Epidermal melanocyte (primary cell): ENCODE measurements around the gene PKD2L1.
"Not testable (repeated sequence)": the region's sequence is repeated elsewhere in the genome, so short reads cannot be mapped to it uniquely, and the experiment has no call there.

Source experiments
- DNase-seq: peaks from one replicate; pipeline ENCODE4 v3.0.0; 2011; ENCODE audit warnings: low spot score; ENCODE audit not compliant: insufficient read length

Gene PKD2L1

DNA sequence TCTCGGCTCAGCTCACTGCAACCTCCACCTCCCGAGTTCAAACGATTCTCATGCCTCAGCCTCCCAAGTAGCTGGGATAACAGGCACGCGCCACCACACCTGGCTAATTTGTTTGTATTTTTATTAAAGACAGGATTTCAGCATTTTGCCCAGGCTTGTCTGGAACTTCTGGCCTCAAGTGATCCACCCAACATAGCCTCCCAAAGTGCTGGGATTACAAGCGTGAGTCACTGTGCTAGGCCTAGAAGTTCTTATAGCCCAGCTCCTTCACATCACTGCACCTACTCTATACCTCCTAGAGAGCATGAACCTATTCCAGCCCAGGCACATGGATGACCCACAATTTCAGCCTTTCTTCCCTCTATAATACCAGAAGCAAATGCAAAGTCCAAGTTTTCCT lies 42.3 kb downstream of the PKD2L1 start:
- DNase-seq = no peak

DNA sequence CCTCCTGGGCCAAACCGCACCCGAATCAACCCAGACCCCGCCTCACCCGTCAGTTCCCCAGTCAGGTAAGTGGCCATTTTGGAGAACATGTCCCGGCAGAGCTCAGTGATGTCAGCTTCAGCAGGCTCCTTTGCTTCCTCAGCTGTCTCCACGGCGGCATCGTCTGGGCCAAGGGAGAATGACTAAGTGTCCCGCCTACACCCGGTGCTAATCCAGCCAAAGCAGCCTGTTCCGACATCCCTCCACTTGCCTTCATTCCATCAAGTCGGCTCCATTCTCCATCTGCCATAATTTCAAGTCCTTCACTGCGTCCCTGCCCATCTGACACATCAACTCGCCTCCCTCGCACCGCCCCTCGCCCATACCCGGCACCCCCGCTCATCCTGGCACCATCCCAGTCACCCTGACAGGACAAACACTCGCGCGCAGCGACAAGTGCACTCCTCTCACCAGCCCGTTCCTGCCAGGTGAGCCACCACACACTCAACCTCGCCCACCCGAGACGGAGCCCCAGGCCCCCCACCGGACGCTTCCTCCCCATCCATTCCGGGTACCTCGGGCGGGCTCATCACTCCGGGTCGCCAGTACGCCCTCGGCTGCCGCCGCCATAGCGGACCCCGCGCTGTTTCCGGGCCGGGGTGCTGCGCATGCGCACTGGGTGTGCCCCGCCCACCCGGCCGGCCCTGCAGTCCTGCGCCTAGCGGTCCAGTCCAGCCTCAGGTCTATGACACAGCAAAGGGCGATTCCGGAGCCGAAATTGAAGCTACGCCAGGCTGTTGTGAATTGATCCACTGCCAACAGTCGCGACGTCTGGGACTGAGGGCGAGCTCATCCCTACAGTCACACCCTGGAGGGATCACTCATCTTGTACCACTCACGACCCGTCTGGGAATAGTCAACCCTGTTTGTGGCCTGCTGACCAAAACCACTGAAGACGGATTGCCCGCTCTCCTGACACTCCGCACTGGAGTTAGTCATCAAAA lies 43.7 kb downstream of the PKD2L1 start, which contains the start of gene BLOC1S2:
Gene BLOC1S2 (minus strand): TSS at position 630 of the 983 bp plus-strand sequence. CDS start 21 bp downstream, at position 609.
- peak; percentile 98 for DNase-seq

DNA sequence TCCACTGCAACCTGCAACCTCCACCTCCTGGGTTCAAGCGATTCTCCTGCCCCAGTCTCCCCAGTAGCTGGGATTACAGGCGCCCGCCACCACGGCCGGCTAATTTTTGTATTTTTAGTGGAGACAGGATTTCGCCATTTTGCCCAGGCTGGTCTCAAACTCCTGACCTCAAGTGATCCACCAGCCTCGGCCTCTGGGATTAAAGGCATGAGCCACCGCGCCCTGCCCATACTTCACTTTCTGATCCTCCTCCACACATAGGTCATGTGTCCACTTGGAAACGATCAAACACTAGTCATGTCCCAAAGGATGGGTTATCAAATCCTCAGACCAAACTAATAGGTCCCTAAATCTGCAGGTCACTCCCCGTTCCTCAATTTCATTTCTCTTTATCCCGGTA lies 44.7 kb downstream of the PKD2L1 start:
- not testable (repeated sequence) for DNase-seq

DNA sequence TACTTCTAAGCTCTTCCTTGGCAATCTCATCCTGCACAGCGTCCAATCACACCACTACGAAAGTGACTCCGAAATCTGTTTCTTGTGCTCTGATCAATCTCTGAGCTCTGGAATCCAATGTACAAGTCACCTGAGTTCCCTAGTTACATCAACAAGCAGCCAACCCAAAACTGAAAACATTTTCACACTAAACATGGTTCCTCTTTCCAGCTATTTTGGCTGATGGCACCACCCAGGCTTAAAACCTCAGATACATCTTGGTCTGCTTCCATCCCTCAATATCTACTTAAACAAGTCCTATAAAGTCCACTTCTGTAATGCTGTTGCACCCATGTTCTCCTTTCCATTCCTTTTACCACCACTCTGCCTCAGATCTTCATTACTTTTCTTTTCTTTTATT lies 47.1 kb downstream of the PKD2L1 start:
- DNase-seq = no peak

DNA sequence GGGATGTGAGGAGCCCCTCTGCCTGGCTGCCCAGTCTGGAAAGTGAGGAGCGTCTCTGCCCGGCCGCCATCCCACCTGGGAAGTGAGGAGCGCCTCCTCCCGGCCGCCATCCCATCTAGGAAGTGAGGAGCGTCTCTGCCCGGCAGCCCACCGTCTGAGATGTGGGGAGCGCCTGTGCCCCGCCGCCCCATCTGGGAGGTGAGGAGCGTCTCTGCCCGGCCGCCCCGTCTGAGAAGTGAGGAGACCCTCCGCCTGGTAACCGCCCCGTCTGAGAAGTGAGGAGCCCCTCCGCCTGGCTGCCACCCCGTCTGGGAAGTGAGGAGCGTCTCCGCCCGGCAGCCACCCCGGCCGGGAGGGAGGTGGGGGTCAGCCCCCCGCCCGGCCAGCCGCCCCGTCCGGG lies 53.1 kb downstream of the PKD2L1 start:
- not testable (repeated sequence) for DNase-seq

DNA sequence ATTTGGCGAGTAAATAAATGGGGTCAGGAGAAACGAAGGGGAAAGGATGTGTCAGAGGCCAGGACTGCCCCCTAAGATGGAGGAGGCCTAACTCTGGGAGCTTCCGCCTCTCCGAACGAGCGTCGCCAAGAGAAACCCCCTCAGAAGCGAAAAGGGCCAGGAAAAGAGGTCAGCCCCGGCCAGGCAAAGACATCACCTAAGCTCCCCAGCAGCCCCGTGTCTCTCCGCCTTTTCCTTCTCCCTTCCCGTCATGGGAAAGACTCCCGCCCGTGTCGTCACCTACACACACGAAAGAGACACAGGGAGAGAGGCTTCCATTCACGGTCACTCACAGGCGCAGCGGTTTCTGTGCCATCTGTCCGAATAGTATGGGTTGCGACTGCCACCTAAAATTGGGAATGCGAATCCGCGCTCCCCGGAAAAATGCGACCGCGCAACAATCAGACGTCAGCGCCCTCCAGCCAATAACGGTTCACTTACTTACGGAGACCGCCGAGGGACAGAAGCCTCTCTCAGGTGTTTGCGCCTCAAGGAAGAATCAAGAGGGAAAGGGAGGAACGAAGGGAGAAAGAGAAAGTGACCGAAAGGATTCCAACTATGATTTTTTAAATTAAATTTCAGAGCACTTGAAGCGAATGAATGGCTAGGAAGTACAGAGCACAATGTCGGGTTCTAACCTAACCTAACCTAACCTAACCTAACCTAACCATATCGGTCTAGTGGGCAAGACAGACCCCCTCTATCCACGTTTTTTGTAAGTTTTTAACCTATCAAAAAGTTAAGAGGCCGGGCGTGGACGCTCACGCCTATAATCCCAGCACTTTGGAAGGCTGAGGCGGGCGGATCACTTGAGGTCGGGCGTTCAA lies 62.6 kb downstream of the PKD2L1 start, which contains the start of gene CWF19L1:
Gene CWF19L1 (minus strand): TSS at position 400 of the 866 bp plus-strand sequence. CDS start 45 bp downstream, at position 355.
- DNase-seq = peak; percentile 84

DNA sequence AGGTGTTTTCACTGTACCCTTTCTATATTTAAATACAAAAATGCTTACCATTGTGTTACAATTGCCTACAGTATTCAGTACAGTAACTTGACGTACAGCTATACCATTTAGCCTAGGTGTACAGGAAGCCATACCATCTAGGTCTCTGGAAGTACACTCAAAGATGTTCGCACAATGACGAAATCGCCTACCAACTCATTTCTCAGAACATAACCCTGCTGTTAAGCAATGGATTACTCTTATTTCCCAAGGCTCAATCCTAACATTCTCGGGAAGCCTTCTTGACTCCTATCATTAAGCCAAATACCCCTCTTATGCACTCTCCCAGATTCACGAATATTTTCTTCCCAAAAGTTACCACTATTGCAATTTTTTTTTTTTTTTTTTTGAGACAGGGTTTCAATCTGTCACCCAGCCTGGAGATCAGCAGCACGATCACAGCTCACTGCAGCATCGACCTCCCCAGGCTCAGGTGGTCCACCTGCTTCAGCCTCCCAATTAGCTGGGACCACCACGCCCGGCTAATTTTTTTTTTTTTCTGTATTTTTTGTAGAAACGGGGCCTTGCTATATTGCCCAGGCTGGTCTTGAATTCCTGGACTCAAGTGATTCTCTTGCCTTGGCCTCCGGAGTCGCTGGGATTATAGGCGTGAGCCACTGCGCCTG lies 64.1 kb downstream of the PKD2L1 start:
- no peak for DNase-seq

DNA sequence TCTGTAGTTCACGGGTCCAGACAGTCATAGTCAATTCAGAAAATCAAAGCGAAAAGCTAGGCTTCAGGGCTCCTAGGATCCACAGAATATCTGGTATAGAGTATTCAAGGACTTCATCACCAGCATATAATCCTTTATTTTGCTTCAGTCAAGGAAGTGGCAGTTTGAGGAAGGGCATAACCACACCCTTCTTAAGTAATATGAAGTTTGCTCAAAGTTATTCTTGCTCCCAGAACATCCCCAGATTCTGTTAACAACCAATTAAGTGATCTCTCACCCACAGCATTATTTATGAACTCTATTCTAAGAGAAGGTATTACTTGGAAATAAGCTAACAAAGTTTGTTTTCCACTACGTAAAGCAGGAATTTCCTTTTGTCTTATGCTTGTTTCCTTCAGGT lies 75.8 kb downstream of the PKD2L1 start:
- no peak for DNase-seq

DNA sequence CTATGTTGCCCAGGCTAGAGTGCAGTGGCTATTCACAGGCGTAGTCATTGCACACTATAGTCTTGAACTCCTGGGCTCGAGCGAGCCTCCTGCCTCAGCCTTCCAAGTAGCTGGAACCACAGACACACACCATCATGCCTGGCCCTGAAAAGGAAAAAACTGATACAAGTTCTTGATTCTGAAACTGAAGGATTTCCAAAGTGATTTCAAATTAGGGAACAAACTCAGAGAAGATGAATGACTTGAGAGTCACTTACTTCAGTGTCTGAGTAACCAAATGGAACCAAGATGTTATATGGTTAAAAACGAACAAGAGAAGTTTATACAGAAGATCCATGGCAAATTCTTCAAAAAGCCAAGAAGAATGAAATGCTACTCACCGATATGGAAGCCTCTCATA lies 77.0 kb downstream of the PKD2L1 start:
- DNase-seq = no peak

DNA sequence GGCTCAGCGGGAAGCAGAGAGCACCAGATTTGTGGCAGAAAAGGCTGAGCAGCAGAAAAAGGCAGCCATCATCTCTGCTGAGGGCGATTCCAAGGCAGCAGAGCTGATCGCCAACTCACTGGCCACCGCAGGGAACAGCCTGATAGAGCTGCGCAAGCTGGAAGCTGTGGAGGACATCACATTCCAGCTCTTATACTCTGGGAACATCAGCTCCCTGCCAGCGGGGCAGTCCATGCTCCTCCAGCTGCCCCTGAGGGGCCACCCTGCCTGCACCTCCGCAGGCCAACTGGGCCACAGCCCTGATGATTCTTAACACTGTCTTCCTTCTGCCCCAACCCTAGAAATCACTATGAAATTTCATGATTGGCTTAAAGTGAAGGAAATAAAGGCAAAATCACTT lies 81.2 kb downstream of the PKD2L1 start:
- no peak for DNase-seq

DNA sequence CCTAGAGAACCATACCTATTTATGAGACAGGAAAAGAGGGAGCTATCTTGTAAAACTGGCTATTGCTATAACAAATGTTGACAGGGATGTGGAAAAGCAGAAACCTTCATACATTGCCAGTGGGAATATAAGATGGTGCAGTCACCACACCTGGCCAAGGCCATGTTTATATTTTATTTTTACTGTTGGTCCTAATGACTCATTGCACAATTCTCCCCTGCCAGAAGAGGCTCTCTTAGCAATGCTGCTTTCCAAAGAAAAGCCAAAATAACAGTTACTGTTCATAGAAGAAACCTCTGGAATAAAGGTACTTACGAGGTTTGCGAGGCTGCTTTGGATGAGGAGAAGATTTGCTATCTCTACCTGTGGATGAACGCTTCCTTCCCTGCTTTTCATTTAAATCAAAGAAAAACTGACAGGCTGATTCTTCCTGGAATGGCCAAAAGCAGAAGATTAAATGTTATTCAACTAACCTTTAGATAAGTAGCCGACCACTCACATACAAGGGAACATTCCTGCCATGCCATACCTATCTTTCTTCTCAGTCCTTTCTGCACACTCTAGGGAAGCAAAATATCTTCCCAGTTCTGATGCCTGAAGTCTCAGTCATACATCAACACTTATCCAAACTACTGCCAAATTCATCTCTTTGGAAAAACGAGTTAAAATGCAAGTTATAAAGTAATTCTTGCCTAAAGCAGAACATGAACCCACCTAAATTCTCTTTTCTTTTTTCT lies 84.4 kb downstream of the PKD2L1 start:
- DNase-seq = no peak

DNA sequence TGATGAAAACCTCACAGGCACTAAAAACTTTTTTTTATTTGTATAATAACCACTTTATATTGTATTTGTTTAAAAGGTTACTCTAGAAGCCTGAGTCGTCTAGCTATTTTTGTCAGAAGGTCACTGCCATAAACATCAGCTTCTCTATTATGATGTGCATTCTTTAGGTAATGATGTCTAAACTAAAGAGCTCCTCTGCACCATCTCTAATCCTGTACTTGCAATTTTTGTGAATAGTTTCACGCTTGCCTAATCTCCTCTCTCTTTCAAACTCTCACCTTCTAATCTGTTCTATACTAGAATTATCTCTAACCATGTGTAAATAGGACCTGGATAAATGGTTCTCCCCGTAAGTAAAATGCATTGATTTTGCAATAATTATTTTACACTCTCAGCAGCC lies 90.2 kb downstream of the PKD2L1 start:
- DNase-seq = no peak

DNA sequence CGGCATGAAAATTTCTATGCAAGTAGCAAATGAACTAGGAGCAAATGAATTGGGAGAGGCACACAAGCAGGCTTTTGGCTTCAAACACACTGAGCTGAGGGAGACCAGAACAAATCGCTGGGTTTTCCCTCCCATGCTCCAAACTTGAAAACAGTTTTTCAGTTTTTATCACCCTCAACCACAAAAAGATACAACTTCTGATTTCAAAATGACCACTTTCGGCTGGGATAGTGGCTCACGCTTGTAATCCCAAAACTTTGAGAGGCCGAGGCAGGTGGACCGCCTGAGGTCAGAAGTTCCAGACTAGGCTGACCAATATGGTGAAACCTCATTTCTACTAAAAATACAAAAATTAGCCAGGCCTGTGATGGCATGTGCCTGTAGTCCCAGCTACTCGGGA lies 91.6 kb downstream of the PKD2L1 start:
- no peak for DNase-seq
